AG10803 (cell line): Measurements from ENCODE around the gene AMBRA1.

Source experiments
- DNase-seq: peaks from one replicate; pipeline ENCODE4 v3.0.0; 2010; ENCODE audit warnings: low read depth
- H3K4me3 ChIP-seq: 2 replicates; pipeline ENCODE4 v1.5.1; 2011; ENCODE audit warnings: mild to moderate bottlenecking, low read length, control low read depth
- TF ChIP-seq, protein P1 (sequence below): conservative IDR thresholded peaks from 2 replicates; pipeline ENCODE4 v1.5.1; 2011; ENCODE audit warnings: mild to moderate bottlenecking, low read length, control low read depth, inconsistent platforms

AMBRA1 gene

DNA sequence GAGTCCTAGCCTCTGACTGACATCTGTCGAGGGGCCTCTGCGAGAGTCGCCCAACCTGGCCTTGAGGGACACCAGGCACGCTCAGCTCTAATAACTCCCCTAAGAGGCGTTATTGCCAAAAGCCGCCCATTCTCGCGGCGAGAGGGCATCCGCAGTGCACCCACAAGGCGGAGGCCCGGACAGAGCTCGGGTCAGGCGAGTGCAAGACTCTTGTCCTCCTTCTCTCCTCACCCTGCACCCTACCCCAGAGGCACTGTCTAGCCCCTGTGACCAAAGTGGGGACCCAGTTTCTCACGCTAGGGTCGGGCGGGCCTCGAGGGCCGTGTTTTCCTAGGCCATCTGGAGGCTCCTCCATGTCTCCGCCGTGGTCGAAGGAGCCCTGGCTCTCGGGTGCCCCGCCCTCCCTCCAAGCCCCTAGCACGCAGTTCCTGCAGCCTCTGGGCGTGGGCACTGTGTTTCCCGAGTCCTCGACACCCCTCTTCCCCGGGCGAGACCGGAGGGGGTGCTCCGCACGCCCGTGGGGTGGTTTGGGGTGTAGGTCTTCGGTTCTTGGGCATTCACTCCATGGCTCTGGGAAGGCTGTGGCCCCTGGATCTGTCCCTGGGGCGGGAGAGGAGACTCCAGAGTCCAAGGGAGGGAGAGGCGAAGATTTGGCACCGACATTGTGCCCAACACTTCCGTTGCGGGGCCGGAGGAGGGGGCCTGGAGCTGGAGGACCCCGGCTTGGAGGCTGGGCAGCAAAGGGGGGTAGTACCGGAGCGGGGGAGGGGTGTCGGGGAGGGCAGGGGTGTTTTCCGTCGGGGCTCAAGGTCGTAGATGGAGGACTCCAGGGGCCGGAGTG lies 203.3 kb downstream of the AMBRA1 start:
- H3K4me3 ChIP-seq, result no peak overlapping the region; the same call in 1 of the 2 replicates
- TF ChIP-seq, protein P1, sequence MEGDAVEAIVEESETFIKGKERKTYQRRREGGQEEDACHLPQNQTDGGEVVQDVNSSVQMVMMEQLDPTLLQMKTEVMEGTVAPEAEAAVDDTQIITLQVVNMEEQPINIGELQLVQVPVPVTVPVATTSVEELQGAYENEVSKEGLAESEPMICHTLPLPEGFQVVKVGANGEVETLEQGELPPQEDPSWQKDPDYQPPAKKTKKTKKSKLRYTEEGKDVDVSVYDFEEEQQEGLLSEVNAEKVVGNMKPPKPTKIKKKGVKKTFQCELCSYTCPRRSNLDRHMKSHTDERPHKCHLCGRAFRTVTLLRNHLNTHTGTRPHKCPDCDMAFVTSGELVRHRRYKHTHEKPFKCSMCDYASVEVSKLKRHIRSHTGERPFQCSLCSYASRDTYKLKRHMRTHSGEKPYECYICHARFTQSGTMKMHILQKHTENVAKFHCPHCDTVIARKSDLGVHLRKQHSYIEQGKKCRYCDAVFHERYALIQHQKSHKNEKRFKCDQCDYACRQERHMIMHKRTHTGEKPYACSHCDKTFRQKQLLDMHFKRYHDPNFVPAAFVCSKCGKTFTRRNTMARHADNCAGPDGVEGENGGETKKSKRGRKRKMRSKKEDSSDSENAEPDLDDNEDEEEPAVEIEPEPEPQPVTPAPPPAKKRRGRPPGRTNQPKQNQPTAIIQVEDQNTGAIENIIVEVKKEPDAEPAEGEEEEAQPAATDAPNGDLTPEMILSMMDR, result no peak
- no peak for DNase-seq

DNA sequence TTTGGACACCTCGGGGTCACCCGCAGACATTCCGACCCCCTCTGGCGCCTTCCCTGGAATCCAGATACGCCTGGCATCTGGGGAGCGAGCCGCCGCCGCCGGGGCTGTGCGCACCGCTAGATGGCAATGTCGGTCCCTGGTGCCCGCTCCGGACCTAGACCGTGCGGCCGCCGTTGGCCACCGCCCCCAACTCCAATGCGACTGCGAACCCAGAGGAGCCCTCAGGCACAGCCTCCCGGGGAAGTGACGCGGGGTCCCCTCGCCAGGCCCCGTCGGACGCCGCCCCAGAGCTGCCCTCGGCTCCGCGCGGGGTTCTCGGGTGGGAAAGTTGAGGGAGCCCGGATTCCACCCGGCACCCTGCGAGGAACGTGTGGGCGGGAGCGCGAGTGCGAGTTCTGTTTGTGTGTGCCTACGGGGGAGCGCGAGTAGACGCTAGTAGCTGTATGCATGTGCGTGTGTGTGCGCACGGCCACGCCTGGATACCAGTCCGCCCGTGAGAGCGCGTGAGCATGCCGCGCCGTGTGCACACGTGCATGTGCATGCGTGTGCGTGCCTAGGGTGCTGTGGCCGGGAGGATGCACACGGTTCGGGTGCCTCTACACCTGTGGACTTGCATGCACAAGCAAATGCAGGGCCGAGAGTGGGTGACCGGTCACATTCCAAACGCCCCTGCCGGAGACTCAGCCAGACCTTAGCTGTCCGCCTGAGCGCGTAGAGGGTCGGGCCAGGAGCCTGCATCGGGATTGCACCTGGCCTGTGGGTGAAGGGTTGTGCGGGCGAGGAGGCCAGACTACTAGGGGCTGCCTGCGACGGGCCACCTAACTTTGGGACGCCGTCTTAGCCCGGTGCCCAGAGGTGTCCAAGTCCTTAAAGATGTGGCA lies 204.1 kb downstream of the AMBRA1 start:
- H3K4me3 ChIP-seq, result peak overlapping the region; percentile 55
- TF ChIP-seq, protein P1, result peak; percentile 65
- peak; percentile 49 for DNase-seq

DNA sequence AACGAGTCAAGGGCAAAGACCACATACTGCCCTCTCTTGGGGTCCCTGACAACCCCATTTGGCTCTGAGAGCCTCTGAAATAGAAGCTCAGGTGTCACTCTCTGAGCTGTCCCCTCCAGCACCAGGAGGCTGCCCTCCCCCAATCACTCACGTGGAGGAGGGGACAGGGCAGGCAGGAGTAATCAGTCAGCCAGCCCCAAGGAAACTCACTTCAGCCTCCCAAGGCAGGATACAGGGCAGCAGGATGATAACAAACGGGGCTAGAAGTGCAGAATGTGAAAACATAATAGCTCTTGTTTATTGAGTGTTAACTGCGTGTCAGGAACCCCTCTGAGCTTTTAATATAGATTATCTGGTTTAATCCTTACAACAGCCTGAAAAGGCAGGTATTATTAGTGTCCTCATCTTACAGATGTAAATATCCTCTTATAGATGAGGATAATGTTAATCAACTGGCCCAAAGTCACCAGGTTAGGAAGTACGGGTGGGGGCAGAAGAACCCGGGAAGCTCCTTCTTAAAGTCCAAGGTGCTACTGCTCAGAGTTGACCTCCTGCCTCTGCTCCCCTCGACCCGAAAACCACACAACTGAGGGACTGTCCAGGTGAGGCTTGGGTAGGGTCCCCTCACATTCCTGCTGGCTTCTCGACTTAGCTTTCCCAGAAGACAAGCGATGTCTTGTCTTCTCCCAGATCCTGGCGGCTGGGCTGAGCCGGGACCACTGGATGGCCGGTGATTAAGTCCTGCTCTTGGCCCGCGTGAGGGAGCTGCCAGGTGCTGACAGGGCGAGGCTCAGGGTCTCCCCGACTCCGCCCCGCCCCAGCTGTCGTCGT lies 205.0 kb downstream of the AMBRA1 start:
- TF ChIP-seq, protein P1, result no peak
- no peak for DNase-seq
- no peak overlapping the region; the same call in 1 of the 2 replicates for H3K4me3 ChIP-seq

DNA sequence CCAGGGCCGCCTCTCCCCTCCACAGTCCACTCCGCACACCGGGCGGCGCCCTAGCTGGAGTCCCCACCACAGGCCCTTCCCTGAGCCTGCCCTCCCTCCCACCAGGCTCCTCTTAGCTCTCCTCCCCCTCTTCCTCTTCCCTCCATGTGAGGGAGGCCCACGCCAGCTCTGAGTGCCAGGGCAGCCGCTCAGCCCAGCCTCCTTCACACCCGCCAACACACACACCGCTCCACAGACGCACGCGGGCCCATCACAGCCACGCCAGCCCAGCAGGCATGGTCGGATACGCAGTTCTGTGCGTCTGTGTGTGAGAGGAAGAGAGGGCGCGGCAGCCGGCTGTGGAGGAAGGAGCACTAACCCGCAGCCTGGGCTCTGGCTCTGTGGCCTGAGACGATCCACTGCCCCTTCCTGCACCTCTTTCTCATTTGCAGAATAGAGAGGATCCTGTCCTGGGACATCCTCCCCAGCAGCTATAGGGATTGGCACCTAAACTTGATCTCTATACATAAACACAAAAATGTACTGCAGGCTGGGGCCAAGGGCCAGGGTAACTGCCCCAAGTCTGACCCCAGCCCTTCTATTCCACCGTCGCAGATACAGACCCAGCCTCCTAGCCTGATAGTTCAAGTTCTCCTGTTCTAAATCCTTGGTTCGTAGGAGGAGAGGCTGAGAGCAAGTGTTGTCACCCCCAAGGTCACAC lies 205.8 kb downstream of the AMBRA1 start:
- TF ChIP-seq, protein P1, result no peak
- no peak overlapping the region for H3K4me3 ChIP-seq
- DNase-seq, result peak; percentile 21

DNA sequence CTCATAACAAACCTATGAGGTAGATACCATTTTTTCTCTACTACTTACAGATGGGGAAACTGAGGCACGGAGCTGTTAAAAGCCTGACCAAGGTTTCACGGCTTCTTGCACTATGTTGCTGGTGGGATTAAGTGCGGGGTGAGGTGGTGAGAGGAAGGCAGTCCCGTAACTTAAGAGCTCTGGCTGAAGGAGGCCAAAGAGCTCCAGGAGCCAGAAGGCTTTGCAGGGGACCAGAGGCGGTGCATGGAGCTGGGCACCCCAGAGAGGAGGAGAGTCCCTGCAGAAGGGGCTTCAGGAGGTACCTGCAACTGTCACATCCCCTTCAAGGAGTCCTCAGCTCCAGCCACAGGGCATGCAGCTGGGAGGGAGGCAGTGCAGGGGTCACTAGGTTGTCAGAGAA lies 206.4 kb downstream of the AMBRA1 start:
- TF ChIP-seq, protein P1, result no peak
- no peak overlapping the region for H3K4me3 ChIP-seq
- DNase-seq, result no peak

DNA sequence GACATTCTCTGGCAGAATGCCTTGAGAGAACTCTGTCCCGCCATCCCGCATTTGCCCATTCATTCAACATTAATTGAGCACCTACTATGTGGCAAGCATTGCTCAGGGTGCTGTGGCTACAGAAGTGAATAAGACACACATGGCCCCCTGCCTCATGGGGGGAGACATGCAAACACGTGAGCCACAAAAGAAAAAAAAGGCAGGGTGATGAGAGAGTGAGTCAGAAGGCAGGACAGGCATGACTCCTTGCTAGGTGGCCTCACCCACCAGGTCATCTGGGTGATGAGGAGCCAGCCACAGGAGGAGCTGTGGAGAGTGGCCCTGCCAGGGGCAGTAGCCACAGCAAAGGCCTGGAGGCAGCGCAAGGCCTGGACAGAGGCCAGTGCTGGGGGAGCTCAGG lies 207.1 kb downstream of the AMBRA1 start:
- TF ChIP-seq, protein P1, result no peak
- DNase-seq, result no peak

More for the DNA sequence above, 207.1 kb downstream of the AMBRA1 start:
- no peak overlapping the region for H3K4me3 ChIP-seq
